Neuronal stem cell (in vitro differentiated cells): Measurements from ENCODE around the gene PCDHGA4.

Experiments
- DNase-seq: peaks from one replicate; pipeline ENCODE4 v3.0.0-alpha.2; 2013; ENCODE audit warnings: low spot score
- H2AFZ ChIP-seq: one replicate; pipeline ENCODE4 v1.6.1; 2013; ENCODE audit warnings: mild to moderate bottlenecking, low read length, inconsistent platforms
- H2AK5ac ChIP-seq: 2 replicates; pipeline ENCODE4 v1.6.1; 2013; ENCODE audit warnings: low read depth, mild to moderate bottlenecking, inconsistent platforms, low read length, moderate library complexity, mixed read lengths
- H2BK120ac ChIP-seq: 2 replicates; pipeline ENCODE4 v1.6.1; 2013; ENCODE audit warnings: low read depth, mild to moderate bottlenecking, inconsistent platforms, low read length, moderate library complexity, mixed read lengths
- H2BK12ac ChIP-seq: one replicate; pipeline ENCODE4 v1.6.1; 2013; ENCODE audit warnings: low read length, inconsistent platforms
- H2BK15ac ChIP-seq: 2 replicates; pipeline ENCODE4 v1.6.1; 2013; ENCODE audit warnings: mild to moderate bottlenecking, low read length, inconsistent platforms, mixed read lengths
- H2BK5ac ChIP-seq: one replicate; pipeline ENCODE4 v1.6.1; 2013; ENCODE audit warnings: inconsistent platforms, mild to moderate bottlenecking, low read length, moderate library complexity
- H3K14ac ChIP-seq: one replicate; pipeline ENCODE4 v1.6.1; 2013; ENCODE audit warnings: low read length, inconsistent platforms
- H3K18ac ChIP-seq: 2 replicates; pipeline ENCODE4 v1.6.1; 2013; ENCODE audit warnings: low read length, inconsistent platforms
- H3K23ac ChIP-seq: 2 replicates; pipeline ENCODE4 v1.6.1; 2013; ENCODE audit warnings: low read depth, mild to moderate bottlenecking, mixed read lengths, low read length, inconsistent platforms; ENCODE audit not compliant: poor library complexity
- H3K27ac ChIP-seq: replicated peaks from 3 replicates; pipeline ENCODE4 v1.5.1; 2013; ENCODE audit warnings: low read length, inconsistent platforms
- H3K27me3 ChIP-seq, 3 experiments: 2 replicates each; pipeline ENCODE4 v1.6.1; 2013; ENCODE audit warnings: low read length in 3 of 3, mild to moderate bottlenecking in 2 of 3, inconsistent platforms in 1 of 3, low read depth in 1 of 3, mixed read lengths in 1 of 3, moderate library complexity in 1 of 3; ENCODE audit not compliant: control insufficient read depth in 3 of 3, insufficient read depth in 3 of 3
- H3K36me3 ChIP-seq, 2 donors: replicated peaks in 1 of 2; 2 replicates each; pipeline ENCODE4 v1.6.1; 2013; ENCODE audit warnings: low read length in 2 of 2; ENCODE audit not compliant: control insufficient read depth in 2 of 2, insufficient read depth in 2 of 2
- H3K4ac ChIP-seq: 2 replicates; pipeline ENCODE4 v1.6.1; 2013; ENCODE audit warnings: inconsistent platforms, mild to moderate bottlenecking, low read length, moderate library complexity
- H3K4me1 ChIP-seq, 2 donors: 1 replicate in 1 of 2; 2 replicates in 1 of 2; pipeline ENCODE4 v1.6.1; 2013; ENCODE audit warnings: low read length in 2 of 2, low read depth in 1 of 2; ENCODE audit not compliant: control insufficient read depth in 2 of 2, insufficient read depth in 1 of 2
- H3K4me2 ChIP-seq: one replicate; pipeline ENCODE4 v1.6.1; 2013; ENCODE audit warnings: mild to moderate bottlenecking, low read length, inconsistent platforms; ENCODE audit not compliant: insufficient read depth, poor library complexity, severe bottlenecking
- H3K4me3 ChIP-seq, 2 donors: 2 replicates each; pipeline ENCODE4 v1.5.1; 2013; ENCODE audit warnings: low read length in 2 of 2, mild to moderate bottlenecking in 2 of 2, inconsistent platforms in 1 of 2, moderate library complexity in 1 of 2
- H3K79me1 ChIP-seq: one replicate; pipeline ENCODE4 v1.6.1; 2013; ENCODE audit warnings: low read depth, mild to moderate bottlenecking, inconsistent platforms, low read length, moderate library complexity
- H3K9ac ChIP-seq: one replicate; pipeline ENCODE4 v1.6.1; 2013; ENCODE audit warnings: mild to moderate bottlenecking, low read depth, low read length, inconsistent platforms; ENCODE audit not compliant: poor library complexity
- H3K9me3 ChIP-seq, 2 donors: replicated peaks in 1 of 2; 2 replicates each; pipeline versions ENCODE3 to v1.6.1; 2013; ENCODE audit warnings: low read length in 2 of 2, mild to moderate bottlenecking in 2 of 2, inconsistent platforms in 1 of 2, low read depth in 1 of 2, mixed read lengths in 1 of 2, moderate library complexity in 1 of 2; ENCODE audit not compliant: control insufficient read depth in 2 of 2, insufficient read depth in 1 of 2
- H4K8ac ChIP-seq: one replicate; pipeline ENCODE4 v1.6.1; 2013; ENCODE audit warnings: low read depth, mild to moderate bottlenecking, inconsistent platforms, low read length, moderate library complexity
- H4K91ac ChIP-seq: one replicate; pipeline ENCODE4 v1.6.1; 2013; ENCODE audit warnings: low read length, low read depth, mild to moderate bottlenecking, inconsistent platforms; ENCODE audit not compliant: poor library complexity
- WGBS, 2 donors: extraction: QIAGEN DNeasy Blood & Tissue Kit; methylation state at CpG; one replicate each; pipeline ENCODE4 v1.1.7; 2013; ENCODE audit warnings: missing lambda C conversion rate in 2 of 2, mixed read lengths in 1 of 2; ENCODE audit not compliant: insufficient read length in 2 of 2, insufficient replicate concordance in 1 of 2; ENCODE audit errors: extremely low coverage in 2 of 2; 5-methylcytosine and 5-hydroxymethylcytosine counted together

The PCDHGA4 gene

GRCh38 chr5:141351591-141351990 is 3.2 kb upstream of the PCDHGA4 start:
- Histone ChIP-seq H2BK15ac (no peak overlapping the region), H3K9ac (no peak overlapping the region), H3K4me3 (no peak overlapping the region), H3K27me3 (peaks cover 0 to 2% (median 0%) of the 10 kb centered on the region in 3 experiments), H3K79me1 (no peaks in the 10 kb centered on the region), H4K91ac (no peak overlapping the region), H2AK5ac (no peak overlapping the region), H3K18ac (no peak overlapping the region), H2BK5ac (no peak overlapping the region), H2BK120ac (no peak overlapping the region), H2AFZ (no peak overlapping the region), H3K4me1 (no peaks in the 10 kb centered on the region), H3K9me3 (peaks cover 20 to 45% of the 10 kb centered on the region in 2 donors), H3K4me2 (no peak overlapping the region), H3K23ac (no peak overlapping the region), H3K4ac (no peak overlapping the region), H4K8ac (no peak overlapping the region), H3K14ac (no peak overlapping the region), H3K36me3 (peaks cover 0 to under 1% of the 10 kb centered on the region in 2 donors), H2BK12ac (no peak overlapping the region), H3K27ac (no peak overlapping the region)
- no CpG with 5 or more reads among the region's 36 CpGs for WGBS, 2 donors
- DNase-seq = no peak

- no peak overlapping the region for H2AFZ ChIP-seq
- peaks cover 0 to 3% of the 10 kb centered on the region in 2 donors for H3K36me3 ChIP-seq
- no peak overlapping the region for H3K4me2 ChIP-seq
- no peak overlapping the region for H2BK15ac ChIP-seq
- H3K4me3 ChIP-seq = no peak overlapping the region
- H3K27ac ChIP-seq = no peak overlapping the region
- no peak overlapping the region for H3K4ac ChIP-seq
- no peak overlapping the region for H4K8ac ChIP-seq
- H2BK12ac ChIP-seq = no peak overlapping the region
- DNase-seq = no peak
- H4K91ac ChIP-seq = no peak overlapping the region
- H2BK120ac ChIP-seq = no peak overlapping the region
- no CpG with 5 or more reads among the region's 24 CpGs for WGBS, 2 donors
- no peak overlapping the region for H2BK5ac ChIP-seq
- peaks cover 0 to 4% (median 0%) of the 10 kb centered on the region in 3 experiments for H3K27me3 ChIP-seq
- no peak overlapping the region for H3K23ac ChIP-seq
- H3K14ac ChIP-seq = no peak overlapping the region
- H2AK5ac ChIP-seq = no peak overlapping the region
- no peaks in the 10 kb centered on the region for H3K79me1 ChIP-seq
- peaks cover 27 to 70% of the 10 kb centered on the region in 2 donors for H3K9me3 ChIP-seq
- no peak overlapping the region for H3K18ac ChIP-seq
- H3K9ac ChIP-seq = no peak overlapping the region
- H3K4me1 ChIP-seq = no peaks in the 10 kb centered on the region
These were observed 820 bp downstream of the PCDHGA4 start for GRCh38 chr5:141355641-141356040.

DNA sequence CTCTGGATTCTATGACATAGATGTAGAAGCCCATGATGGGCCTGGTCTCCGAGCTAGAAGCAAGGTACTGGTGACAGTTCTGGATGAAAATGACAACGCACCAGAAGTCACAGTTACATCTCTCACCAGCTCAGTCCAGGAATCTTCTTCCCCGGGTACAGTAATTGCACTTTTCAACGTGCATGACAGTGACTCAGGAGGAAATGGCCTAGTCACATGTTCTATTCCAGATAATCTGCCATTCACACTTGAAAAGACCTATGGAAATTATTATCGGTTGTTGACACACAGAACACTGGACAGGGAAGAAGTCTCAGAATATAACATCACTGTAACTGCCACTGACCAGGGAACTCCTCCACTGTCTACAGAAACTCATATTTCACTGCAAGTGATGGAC is 1.3 kb downstream of the PCDHGA4 start:
- no peak overlapping the region for H2BK120ac ChIP-seq
- H2AFZ ChIP-seq = no peak overlapping the region
- H3K27ac ChIP-seq = no peak overlapping the region
- peaks cover 0 to 4% (median 0%) of the 10 kb centered on the region in 3 experiments for H3K27me3 ChIP-seq
- H3K9ac ChIP-seq = no peak overlapping the region
- H3K4me2 ChIP-seq = no peak overlapping the region
- WGBS, 2 donors = no CpG with 5 or more reads among the region's 5 CpGs
- no peaks in the 10 kb centered on the region for H3K4me1 ChIP-seq
- H4K91ac ChIP-seq = no peak overlapping the region
- no peaks in the 10 kb centered on the region for H3K79me1 ChIP-seq
- no peak overlapping the region for H2AK5ac ChIP-seq
- no peak overlapping the region for H2BK12ac ChIP-seq
- H3K18ac ChIP-seq = no peak overlapping the region
- no peak overlapping the region for H3K14ac ChIP-seq
- H3K36me3 ChIP-seq = peaks cover 0 to 3% of the 10 kb centered on the region in 2 donors
- H2BK15ac ChIP-seq = no peak overlapping the region
- no peak overlapping the region for H4K8ac ChIP-seq
- H3K23ac ChIP-seq = no peak overlapping the region
- no peak overlapping the region for H3K4me3 ChIP-seq
- no peak overlapping the region for H3K4ac ChIP-seq
- H2BK5ac ChIP-seq = no peak overlapping the region
- peaks cover 24 to 70% of the 10 kb centered on the region in 2 donors for H3K9me3 ChIP-seq
- DNase-seq = no peak

GRCh38 chr5:141356950-141357349 is 2.1 kb downstream of the PCDHGA4 start:
- H2AK5ac ChIP-seq = peak overlapping the region; percentile 54
- WGBS, 2 donors = no CpG with 5 or more reads among the region's 19 CpGs
- peaks cover 0 to 3% of the 10 kb centered on the region in 2 donors for H3K36me3 ChIP-seq
- H3K14ac ChIP-seq = no peak overlapping the region
- H4K91ac ChIP-seq = no peak overlapping the region
- H3K79me1 ChIP-seq = no peaks in the 10 kb centered on the region
- no peak overlapping the region for H3K18ac ChIP-seq
- peak overlapping the region; percentile 66 for H2BK120ac ChIP-seq
- H2AFZ ChIP-seq = no peak overlapping the region
- H3K4ac ChIP-seq = no peak overlapping the region
- no peak overlapping the region for H4K8ac ChIP-seq
- no peak overlapping the region for H2BK15ac ChIP-seq
- peaks cover 0 to 4% (median 0%) of the 10 kb centered on the region in 3 experiments for H3K27me3 ChIP-seq
- peak overlapping the region in 1 of 2 donors; percentile 51 for H3K4me3 ChIP-seq
- no peaks in the 10 kb centered on the region for H3K4me1 ChIP-seq
- H3K23ac ChIP-seq = peak overlapping the region; percentile 44
- no peak overlapping the region for H2BK5ac ChIP-seq
- H3K4me2 ChIP-seq = no peak overlapping the region
- no peak for DNase-seq
- H3K9ac ChIP-seq = peak overlapping the region; percentile 16
- no peak overlapping the region for H2BK12ac ChIP-seq
- peaks cover 25 to 67% of the 10 kb centered on the region in 2 donors for H3K9me3 ChIP-seq
- H3K27ac ChIP-seq = no peak overlapping the region
